HFFc6 (cell line): ENCODE measurements around the gene LMCD1. TPM values are rescaled to one million over a fixed set of nuclear protein-coding genes. Genes with fewer than 3 reads are reported as not detected.
A peak's percentile ranks its signal among the peaks of the same experiment; 100 is the strongest.

ENCODE experiments used
- DNase-seq: peaks from one replicate; pipeline ENCODE4 v3.0.0-alpha.2; 2018
- H3K27ac Mint-ChIP-seq: 2 replicates; pipeline ENCODE4 v1.8.0; 2020; ENCODE audit warnings: mild to moderate bottlenecking, mixed read lengths
- H3K27me3 Mint-ChIP-seq: 2 replicates; pipeline ENCODE4 v1.8.0; 2021; ENCODE audit warnings: mild to moderate bottlenecking, moderate library complexity, mixed read lengths; ENCODE audit not compliant: insufficient read depth
- H3K36me3 Mint-ChIP-seq: 2 replicates; pipeline ENCODE4 v1.8.0; 2021; ENCODE audit warnings: low read depth, mixed read lengths
- H3K4me1 Mint-ChIP-seq: 2 replicates; pipeline ENCODE4 v1.8.0; 2020; ENCODE audit warnings: low read depth, mixed read lengths
- H3K4me3 Mint-ChIP-seq: 2 replicates; pipeline ENCODE4 v1.8.0; 2020; ENCODE audit warnings: mild to moderate bottlenecking, moderate library complexity, mixed read lengths
- H3K9me3 Mint-ChIP-seq: 2 replicates; pipeline ENCODE4 v1.8.0; 2020; ENCODE audit warnings: mild to moderate bottlenecking, mixed read lengths
- total RNA-seq, 6 experiments: library from RNA; stranded (reverse); fragmentation: NEBNext Ultra II Directional; extraction: Animal tissue kit (Norgen Biotek cat#: 25700); gene quantifications; 2 replicates in 1 of 6; 3 replicates in 5 of 6; pipeline ENCODE4 v1.2.3, GENCODE V29; 2021
- TF ChIP-seq, protein P1 (sequence below): fragments of 200-600 bp; sonication (generic); IDR thresholded peaks from 2 replicates; pipeline ENCODE4 v1.5.0; 2021; ENCODE audit warnings: antibody characterized with exemption, mild to moderate bottlenecking

The LMCD1 gene
- total RNA-seq, 6 experiments from 2014 or later, result 20.1 to 50.6 (median 23.3) TPM

DNA sequence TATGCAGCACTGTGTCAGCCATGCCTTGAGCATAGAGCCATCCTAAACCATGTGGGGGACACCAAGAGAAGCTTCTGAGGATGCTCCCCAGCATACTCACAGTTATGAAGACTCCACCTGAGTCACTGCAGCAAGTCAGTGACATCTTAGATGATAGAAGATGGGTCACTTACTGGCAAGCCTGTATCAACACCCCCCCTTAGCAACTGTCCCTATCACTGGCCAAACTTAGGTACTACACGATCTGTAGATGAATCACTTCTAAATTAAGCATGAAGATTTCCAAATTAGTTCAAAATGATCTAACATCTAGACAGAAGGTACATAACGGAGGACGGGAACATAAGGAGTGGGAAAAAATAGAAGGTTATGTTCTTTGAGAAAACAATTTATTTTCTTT, 13.2 kb upstream of the LMCD1 start:
- Mint-ChIP-seq H3K27ac (peak overlapping the region; percentile 26), H3K27me3 (peaks cover 1% of the 10 kb centered on the region; the same call in 1 of the 2 replicates), H3K4me3 (no peak overlapping the region), H3K36me3 (peaks cover 9% of the 10 kb centered on the region), H3K9me3 (peaks cover 9% of the 10 kb centered on the region; the same call in 1 of the 2 replicates), H3K4me1 (peaks cover 78% of the 10 kb centered on the region)
- DNase-seq, result peak; percentile 47
- TF ChIP-seq, protein P1, sequence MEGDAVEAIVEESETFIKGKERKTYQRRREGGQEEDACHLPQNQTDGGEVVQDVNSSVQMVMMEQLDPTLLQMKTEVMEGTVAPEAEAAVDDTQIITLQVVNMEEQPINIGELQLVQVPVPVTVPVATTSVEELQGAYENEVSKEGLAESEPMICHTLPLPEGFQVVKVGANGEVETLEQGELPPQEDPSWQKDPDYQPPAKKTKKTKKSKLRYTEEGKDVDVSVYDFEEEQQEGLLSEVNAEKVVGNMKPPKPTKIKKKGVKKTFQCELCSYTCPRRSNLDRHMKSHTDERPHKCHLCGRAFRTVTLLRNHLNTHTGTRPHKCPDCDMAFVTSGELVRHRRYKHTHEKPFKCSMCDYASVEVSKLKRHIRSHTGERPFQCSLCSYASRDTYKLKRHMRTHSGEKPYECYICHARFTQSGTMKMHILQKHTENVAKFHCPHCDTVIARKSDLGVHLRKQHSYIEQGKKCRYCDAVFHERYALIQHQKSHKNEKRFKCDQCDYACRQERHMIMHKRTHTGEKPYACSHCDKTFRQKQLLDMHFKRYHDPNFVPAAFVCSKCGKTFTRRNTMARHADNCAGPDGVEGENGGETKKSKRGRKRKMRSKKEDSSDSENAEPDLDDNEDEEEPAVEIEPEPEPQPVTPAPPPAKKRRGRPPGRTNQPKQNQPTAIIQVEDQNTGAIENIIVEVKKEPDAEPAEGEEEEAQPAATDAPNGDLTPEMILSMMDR, result peak; percentile 46

- Mint-ChIP-seq H3K27me3 (peaks cover 1% of the 10 kb centered on the region; the same call in 1 of the 2 replicates), H3K4me3 (no peak overlapping the region), H3K4me1 (peaks cover 78% of the 10 kb centered on the region), H3K9me3 (peaks cover 9% of the 10 kb centered on the region; the same call in 1 of the 2 replicates), H3K27ac (peak overlapping the region; percentile 26; the same call in 1 of the 2 replicates), H3K36me3 (peaks cover 9% of the 10 kb centered on the region)
- DNase-seq, result no peak
- TF ChIP-seq, protein P1, result no peak
Measured at GRCh38 chr3:8488877-8489276, 12.7 kb upstream of the LMCD1 start.

- H3K27me3 Mint-ChIP-seq, result peaks cover 1% of the 10 kb centered on the region; the same call in 1 of the 2 replicates
- peaks cover 9% of the 10 kb centered on the region for H3K36me3 Mint-ChIP-seq
- no peak overlapping the region for H3K4me3 Mint-ChIP-seq
- DNase-seq, result no peak
- TF ChIP-seq, protein P1, result no peak
- H3K9me3 Mint-ChIP-seq, result peaks cover 9% of the 10 kb centered on the region; the same call in 1 of the 2 replicates
- H3K27ac Mint-ChIP-seq, result peak overlapping the region; percentile 92
- H3K4me1 Mint-ChIP-seq, result peaks cover 74% of the 10 kb centered on the region
Measured at GRCh38 chr3:8489278-8489792, 12.3 kb upstream of the LMCD1 start.

DNA sequence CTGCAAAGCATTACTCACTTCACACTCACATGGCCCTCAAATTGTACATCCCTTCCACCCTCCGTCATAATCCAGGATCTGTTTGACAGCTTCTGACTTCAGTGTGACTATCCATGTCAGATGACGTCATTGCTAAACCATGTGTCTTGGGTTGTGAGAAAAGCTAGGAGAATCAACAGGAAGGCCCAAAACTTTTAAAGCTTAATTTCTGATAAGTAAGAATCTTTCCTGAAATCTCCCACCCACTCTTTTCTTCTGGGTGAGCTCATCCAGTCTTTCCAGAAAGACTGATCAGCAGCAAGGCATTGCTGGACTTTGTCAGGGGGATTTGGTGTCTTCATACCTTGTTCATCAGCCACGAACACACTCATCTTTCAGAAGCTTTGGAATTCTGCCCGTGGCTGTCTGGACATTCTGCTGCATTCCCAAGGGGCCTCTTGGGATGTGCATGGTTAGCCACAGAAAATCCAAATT, 11.5 kb upstream of the LMCD1 start:
- Mint-ChIP-seq H3K27me3 (peaks cover 1% of the 10 kb centered on the region; the same call in 1 of the 2 replicates), H3K9me3 (peaks cover 4% of the 10 kb centered on the region; the same call in 1 of the 2 replicates), H3K36me3 (peaks cover 3% of the 10 kb centered on the region), H3K4me3 (peak overlapping the region; percentile 28), H3K4me1 (peaks cover 66% of the 10 kb centered on the region), H3K27ac (peak overlapping the region; percentile 92)
- TF ChIP-seq, protein P1, result no peak
- DNase-seq, result peak; percentile 85

DNA sequence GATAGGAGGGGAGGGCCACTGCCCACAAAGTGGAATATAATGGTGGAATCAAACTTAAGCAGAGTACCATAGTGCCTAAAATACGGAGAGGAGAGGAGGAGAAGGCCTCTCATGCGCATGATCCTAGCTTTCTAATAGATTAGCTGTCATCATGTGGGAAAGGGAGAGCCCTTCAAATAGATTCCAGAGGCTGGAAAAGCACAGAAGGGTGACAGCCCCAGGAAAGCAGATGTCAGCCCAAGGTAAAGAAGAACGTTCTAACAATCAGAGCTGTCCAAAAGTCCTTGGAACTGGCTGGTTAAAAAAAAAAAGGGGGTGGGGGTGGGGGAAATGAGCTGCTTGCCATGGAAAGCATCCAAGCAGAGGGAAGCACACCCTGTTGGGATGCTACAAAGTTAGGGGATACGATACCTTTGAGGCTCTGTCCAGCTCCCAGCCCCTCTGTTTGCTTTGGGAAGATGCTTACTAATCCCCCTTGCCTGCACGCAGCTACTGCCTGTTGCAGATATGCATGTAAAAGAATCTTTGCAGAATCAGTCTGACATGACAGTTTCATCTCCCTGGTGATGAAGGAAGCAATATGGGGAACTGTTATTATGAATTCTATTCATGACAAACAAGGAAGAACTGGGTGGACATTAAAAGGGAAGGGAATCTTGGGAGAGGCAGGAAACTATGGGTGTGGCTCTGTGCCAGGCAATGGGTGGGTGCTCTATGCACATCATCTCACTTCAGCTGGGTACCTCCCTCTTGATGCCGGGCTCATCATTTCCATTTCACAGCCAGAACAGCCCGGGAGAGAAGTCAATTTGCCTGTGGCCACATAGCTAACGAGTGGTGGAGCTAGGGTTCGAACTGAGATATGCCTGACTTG, 10.1 kb upstream of the LMCD1 start:
- DNase-seq, result no peak
- Mint-ChIP-seq H3K27ac (peak overlapping the region; percentile 38; the same call in 1 of the 2 replicates), H3K4me3 (no peak overlapping the region), H3K9me3 (no peaks in the 10 kb centered on the region), H3K27me3 (peaks cover 1% of the 10 kb centered on the region; the same call in 1 of the 2 replicates), H3K4me1 (peaks cover 62% of the 10 kb centered on the region), H3K36me3 (no peaks in the 10 kb centered on the region)
- TF ChIP-seq, protein P1, result no peak
